AG10803 (cell line): ENCODE data around the gene ADCK2.

ENCODE experiments used
- DNase-seq: peaks from one replicate; pipeline ENCODE4 v3.0.0; 2010; ENCODE audit warnings: low read depth
- H3K4me3 ChIP-seq: 2 replicates; pipeline ENCODE4 v1.5.1; 2011; ENCODE audit warnings: mild to moderate bottlenecking, low read length, control low read depth
- TF ChIP-seq, protein P1 (sequence below): conservative IDR thresholded peaks from 2 replicates; pipeline ENCODE4 v1.5.1; 2011; ENCODE audit warnings: mild to moderate bottlenecking, low read length, control low read depth, inconsistent platforms

The ADCK2 gene

DNA sequence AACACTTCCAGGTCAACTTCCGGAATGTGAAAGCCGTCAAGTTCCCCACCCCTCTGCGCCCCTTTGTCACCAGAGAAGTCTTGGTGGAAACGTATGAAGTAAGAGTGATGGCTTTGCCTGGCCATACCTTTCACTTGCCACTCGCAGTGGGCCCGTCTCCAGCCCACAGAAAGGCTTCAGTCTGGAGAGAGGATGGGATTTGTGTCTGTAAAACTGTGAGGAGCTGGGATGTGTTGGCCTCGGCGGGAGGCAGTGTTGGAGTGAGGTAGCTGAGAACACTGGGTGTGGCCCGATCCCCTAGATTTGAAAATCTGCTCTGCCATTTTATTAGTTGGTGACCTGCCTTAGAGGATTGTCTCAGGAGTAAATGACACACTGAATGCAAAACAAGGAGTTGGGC, 6.4 kb downstream of the ADCK2 start:
- H3K4me3 ChIP-seq: no peak overlapping the region
- DNase-seq: no peak
- TF ChIP-seq, protein P1, sequence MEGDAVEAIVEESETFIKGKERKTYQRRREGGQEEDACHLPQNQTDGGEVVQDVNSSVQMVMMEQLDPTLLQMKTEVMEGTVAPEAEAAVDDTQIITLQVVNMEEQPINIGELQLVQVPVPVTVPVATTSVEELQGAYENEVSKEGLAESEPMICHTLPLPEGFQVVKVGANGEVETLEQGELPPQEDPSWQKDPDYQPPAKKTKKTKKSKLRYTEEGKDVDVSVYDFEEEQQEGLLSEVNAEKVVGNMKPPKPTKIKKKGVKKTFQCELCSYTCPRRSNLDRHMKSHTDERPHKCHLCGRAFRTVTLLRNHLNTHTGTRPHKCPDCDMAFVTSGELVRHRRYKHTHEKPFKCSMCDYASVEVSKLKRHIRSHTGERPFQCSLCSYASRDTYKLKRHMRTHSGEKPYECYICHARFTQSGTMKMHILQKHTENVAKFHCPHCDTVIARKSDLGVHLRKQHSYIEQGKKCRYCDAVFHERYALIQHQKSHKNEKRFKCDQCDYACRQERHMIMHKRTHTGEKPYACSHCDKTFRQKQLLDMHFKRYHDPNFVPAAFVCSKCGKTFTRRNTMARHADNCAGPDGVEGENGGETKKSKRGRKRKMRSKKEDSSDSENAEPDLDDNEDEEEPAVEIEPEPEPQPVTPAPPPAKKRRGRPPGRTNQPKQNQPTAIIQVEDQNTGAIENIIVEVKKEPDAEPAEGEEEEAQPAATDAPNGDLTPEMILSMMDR: no peak

DNA sequence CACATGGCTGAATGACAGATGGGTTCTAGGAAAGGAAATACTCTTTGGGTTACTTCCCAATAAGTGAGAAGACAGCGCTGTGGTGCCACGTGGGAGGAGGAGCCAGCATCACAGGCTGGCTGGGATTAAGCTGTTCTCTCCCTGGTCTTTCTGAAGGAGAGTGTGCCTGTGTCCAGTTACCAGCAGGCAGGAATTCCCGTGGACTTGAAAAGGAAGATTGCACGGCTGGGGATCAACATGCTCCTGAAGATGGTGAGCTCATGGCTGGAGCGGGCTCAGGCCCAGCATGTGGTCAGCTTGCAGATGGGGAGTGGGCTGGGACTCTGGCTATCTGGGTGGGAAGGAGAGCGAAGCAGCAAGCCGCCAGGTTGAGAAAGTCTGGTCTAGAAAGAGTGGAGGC, 8.1 kb downstream of the ADCK2 start:
- no peak overlapping the region for H3K4me3 ChIP-seq
- TF ChIP-seq, protein P1: no peak
- no peak for DNase-seq

DNA sequence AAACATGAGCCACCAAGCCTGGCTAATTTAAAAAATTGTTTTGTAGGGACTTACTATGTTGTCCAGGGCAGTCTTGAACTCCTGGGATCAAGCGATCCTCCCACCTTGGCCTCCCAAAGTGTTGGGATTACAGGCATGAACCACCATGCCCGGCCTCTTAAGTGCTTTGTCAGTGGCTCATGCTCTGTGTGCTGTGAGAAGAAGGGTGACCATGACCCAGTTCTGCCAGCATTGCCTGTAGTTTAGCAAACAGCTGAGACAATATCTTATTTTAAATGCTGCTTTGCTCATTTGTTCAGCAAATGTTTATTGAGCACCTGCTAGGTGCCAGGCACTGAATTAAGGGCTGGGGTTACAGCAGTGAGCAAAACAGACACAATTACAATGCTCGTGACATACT, 9.0 kb downstream of the ADCK2 start:
- no peak overlapping the region for H3K4me3 ChIP-seq
- DNase-seq: no peak
- TF ChIP-seq, protein P1: no peak

DNA sequence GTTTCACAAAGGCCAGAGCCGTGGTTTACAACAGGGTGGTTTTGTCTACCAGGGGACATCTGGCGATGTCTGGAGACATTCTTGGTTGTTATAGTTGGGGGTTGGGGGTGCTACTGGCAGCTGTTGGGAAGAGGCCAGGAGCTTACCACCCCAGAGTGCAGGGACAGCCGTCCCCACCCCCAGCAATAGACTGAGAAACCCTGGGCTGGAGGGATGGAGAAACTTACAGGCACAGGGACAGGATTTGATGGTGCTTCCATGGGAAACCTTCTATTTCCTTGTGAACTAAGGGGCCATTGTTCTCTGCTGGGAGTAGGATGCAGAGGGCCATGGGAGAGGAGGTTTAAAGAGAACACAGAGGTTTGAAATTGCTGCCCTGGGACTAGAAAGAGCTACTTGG, 10.9 kb downstream of the ADCK2 start:
- no peak overlapping the region for H3K4me3 ChIP-seq
- TF ChIP-seq, protein P1: no peak
- DNase-seq: no peak

DNA sequence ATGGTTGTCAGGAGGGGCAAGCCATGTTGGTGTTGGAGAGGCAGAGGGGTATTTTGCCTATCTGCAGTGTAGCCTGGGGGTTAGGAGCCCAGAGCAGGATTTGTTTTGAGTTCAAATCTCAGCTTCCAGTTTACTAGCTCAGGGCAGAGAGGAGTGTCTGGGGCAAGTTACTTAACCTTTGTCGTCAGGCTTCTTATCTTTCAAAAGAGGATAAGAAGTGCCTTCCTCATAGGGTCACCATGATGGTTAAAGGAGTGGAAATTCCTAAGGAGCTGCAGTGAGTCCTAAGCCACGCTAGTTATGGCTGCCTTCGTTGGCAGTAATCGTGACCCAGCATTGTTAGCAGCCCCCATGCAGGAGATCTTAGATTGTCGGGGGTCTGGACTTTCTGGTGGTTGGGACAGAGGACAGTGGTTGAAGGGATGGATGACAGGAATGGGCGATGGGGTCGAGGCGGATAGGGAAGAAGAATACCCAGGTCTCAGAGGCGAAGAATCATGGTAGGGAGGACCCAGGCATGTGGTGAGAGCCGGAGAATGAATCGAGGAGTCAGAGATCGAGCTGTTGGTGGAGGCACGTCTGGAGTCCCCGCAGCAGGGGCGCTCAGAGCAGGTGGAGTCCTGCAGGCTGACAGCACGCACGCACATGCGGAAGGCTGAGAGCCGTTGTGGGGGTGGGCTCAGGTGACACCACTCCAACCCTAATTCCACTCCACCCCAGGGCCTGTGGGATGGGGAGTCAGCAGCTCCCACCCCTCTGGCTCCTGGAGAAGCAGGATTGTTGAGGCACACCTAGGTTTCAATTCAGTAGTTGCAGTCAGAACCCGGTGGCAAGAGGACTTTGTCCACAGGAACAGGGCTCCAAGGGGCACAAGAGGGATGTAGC, 11.6 kb downstream of the ADCK2 start:
- TF ChIP-seq, protein P1: no peak
- no peak for DNase-seq
- no peak overlapping the region for H3K4me3 ChIP-seq

DNA sequence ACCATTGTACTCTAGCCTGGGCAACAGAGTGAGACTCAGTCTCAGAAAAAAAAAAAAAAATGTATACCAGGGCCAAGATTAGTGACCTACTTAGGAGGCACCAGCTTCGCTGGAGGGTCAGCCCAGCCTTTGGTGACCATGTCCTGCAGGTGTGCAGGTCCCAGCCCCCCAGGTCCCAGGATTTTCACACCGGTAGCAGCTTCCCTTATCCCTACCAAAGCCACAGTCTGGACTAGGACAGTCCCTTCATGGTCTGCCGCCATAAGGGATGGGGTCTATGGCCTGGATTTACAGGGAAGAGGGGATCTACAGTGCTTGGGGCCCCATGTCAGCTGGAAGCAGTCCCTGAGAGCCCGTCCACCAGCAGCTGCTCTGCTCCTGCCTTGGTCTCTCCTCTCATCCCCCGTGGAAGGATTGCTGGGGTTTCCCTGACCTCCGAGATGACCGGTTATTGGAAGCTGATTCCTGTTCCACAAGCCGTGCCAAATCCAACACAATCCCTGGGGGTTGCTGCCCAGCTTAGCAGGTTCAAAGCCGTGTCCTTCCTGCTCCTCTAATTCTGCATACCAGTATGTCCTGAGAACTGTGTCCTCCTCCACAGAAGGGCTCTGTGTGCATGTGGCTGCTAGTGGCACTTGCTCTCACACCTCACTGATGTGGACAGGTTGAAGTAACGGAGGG, 12.8 kb downstream of the ADCK2 start:
- TF ChIP-seq, protein P1: no peak
- DNase-seq: no peak
- H3K4me3 ChIP-seq: no peak overlapping the region

DNA sequence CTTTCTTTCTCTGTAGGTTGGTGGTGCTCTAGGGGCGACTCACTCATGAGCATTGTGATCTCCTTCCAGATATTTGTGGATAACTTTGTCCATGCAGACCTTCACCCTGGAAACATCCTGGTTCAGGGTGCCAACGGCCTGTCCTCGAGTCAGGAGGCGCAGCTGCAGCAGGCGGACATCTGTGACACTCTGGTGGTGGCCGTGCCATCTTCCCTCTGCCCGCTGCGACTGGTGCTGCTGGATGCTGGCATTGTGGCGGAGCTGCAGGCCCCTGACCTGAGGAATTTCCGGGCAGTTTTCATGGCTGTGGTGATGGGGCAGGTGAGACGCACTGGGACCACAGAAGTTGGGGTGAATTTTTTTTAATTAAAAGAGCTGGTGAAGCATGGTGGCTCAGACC, 14.2 kb downstream of the ADCK2 start:
- TF ChIP-seq, protein P1: no peak
- no peak overlapping the region for H3K4me3 ChIP-seq
- no peak for DNase-seq
